Left kidney (tissue), 8 donors: ENCODE measurements around the gene USP40. TPM values are rescaled to one million over a fixed set of nuclear protein-coding genes. Genes with fewer than 3 reads are reported as not detected.
"Not testable (repeated sequence)": the region's sequence is repeated elsewhere in the genome, so short reads cannot be mapped to it uniquely, and the experiment has no call there.

Experiments used
- DNase-seq: peaks from one replicate; pipeline ENCODE4 v3.0.0-alpha.2; 2013
- long read RNA-seq, 8 donors: transcript quantifications; one replicate each; lab custom pipeline, GENCODE V29; 2026
- polyA plus RNA-seq: library from polyadenylated mRNA; unstranded; fragments of 120-200 nt; gene quantifications from one replicate; pipeline ENCODE4 v1.2.1, GENCODE V29; 2013; ENCODE audit not compliant: insufficient read length

Gene USP40
- polyA plus RNA-seq, result 79.2 TPM
- long read RNA-seq, donor 1, partial matches to known transcripts, result 0 of 1 reads
- long read RNA-seq, donor 1, other reads (novel, unspliced or antisense), result 0 of 1 reads
- long read RNA-seq, donor 2, partial matches to known transcripts, result 5 of 8 reads
- long read RNA-seq, donor 2, other reads (novel, unspliced or antisense), result 0 of 8 reads
- long read RNA-seq, donor 3, partial matches to known transcripts, result 5 of 9 reads
- long read RNA-seq, donor 3, other reads (novel, unspliced or antisense), result 0 of 9 reads
- long read RNA-seq, donor 4, partial matches to known transcripts, result 0 of 2 reads
- long read RNA-seq, donor 4, other reads (novel, unspliced or antisense), result 0 of 2 reads
- long read RNA-seq, donor 5, partial matches to known transcripts, result 0 of 1 reads
- long read RNA-seq, donor 5, other reads (novel, unspliced or antisense), result 0 of 1 reads
- long read RNA-seq, donor 6, partial matches to known transcripts, result 0 of 1 reads
- long read RNA-seq, donor 6, other reads (novel, unspliced or antisense), result 0 of 1 reads
- long read RNA-seq, donor 7, partial matches to known transcripts, result 11 of 14 reads
- long read RNA-seq, donor 7, other reads (novel, unspliced or antisense), result 0 of 14 reads
- long read RNA-seq, donor 8, partial matches to known transcripts, result 0 of 3 reads
- long read RNA-seq, donor 8, other reads (novel, unspliced or antisense), result 0 of 3 reads

- DNase-seq, result peak; percentile 94
Observed at GRCh38 chr2:233566141-233566956, at the start of gene USP40. Gene USP40, minus strand, starts transcription at chr2:233566782. Its CDS starts 1,228 bp downstream, at chr2:233565554.

GRCh38 chr2:233611284-233611683, 44.7 kb upstream of the USP40 start:
- no peak for DNase-seq

- no peak for DNase-seq
Observed at GRCh38 chr2:233605680-233606079, 39.1 kb upstream of the USP40 start.

- DNase-seq, result no peak
Observed at GRCh38 chr2:233604826-233605225, 38.2 kb upstream of the USP40 start.

- no peak for DNase-seq
Observed at GRCh38 chr2:233603520-233603919, 36.9 kb upstream of the USP40 start.

- DNase-seq, result no peak
Observed at GRCh38 chr2:233602076-233602475, 35.5 kb upstream of the USP40 start.

- DNase-seq, result no peak
Observed at GRCh38 chr2:233600386-233600785, 33.8 kb upstream of the USP40 start.

GRCh38 chr2:233598952-233599351, 32.4 kb upstream of the USP40 start:
- no peak for DNase-seq

- DNase-seq, result no peak
Observed at GRCh38 chr2:233597522-233597921, 30.9 kb upstream of the USP40 start.

- no peak for DNase-seq
Observed at GRCh38 chr2:233593201-233593600, 26.6 kb upstream of the USP40 start.

- not testable (repeated sequence) for DNase-seq
Observed at GRCh38 chr2:233592706-233593105, 26.1 kb upstream of the USP40 start.

GRCh38 chr2:233588400-233588799, 21.8 kb upstream of the USP40 start:
- DNase-seq, result no peak

- no peak for DNase-seq
Observed at GRCh38 chr2:233584210-233584609, 17.6 kb upstream of the USP40 start.

- DNase-seq, result not testable (repeated sequence)
Observed at GRCh38 chr2:233583217-233583965, 16.8 kb upstream of the USP40 start.

GRCh38 chr2:233577341-233577740, 10.8 kb upstream of the USP40 start:
- not testable (repeated sequence) for DNase-seq

GRCh38 chr2:233572468-233572867, 5.9 kb upstream of the USP40 start:
- DNase-seq, result no peak

- no peak for DNase-seq
Observed at GRCh38 chr2:233571462-233571861, 4.9 kb upstream of the USP40 start.

- no peak for DNase-seq
Observed at GRCh38 chr2:233571001-233571400, 4.4 kb upstream of the USP40 start.

- no peak for DNase-seq
Observed at GRCh38 chr2:233565685-233566140, 869 bp downstream of the USP40 start.

GRCh38 chr2:233563663-233564430, 2.7 kb downstream of the USP40 start:
- DNase-seq, result no peak
